Measurements from ENCODE around the gene RTN3.
"Not testable (repeated sequence)": the region's sequence is repeated elsewhere in the genome, so short reads cannot be mapped to it uniquely, and the experiment has no call there.

The RTN3 gene, protein sequence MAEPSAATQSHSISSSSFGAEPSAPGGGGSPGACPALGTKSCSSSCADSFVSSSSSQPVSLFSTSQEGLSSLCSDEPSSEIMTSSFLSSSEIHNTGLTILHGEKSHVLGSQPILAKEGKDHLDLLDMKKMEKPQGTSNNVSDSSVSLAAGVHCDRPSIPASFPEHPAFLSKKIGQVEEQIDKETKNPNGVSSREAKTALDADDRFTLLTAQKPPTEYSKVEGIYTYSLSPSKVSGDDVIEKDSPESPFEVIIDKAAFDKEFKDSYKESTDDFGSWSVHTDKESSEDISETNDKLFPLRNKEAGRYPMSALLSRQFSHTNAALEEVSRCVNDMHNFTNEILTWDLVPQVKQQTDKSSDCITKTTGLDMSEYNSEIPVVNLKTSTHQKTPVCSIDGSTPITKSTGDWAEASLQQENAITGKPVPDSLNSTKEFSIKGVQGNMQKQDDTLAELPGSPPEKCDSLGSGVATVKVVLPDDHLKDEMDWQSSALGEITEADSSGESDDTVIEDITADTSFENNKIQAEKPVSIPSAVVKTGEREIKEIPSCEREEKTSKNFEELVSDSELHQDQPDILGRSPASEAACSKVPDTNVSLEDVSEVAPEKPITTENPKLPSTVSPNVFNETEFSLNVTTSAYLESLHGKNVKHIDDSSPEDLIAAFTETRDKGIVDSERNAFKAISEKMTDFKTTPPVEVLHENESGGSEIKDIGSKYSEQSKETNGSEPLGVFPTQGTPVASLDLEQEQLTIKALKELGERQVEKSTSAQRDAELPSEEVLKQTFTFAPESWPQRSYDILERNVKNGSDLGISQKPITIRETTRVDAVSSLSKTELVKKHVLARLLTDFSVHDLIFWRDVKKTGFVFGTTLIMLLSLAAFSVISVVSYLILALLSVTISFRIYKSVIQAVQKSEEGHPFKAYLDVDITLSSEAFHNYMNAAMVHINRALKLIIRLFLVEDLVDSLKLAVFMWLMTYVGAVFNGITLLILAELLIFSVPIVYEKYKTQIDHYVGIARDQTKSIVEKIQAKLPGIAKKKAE

DNA sequence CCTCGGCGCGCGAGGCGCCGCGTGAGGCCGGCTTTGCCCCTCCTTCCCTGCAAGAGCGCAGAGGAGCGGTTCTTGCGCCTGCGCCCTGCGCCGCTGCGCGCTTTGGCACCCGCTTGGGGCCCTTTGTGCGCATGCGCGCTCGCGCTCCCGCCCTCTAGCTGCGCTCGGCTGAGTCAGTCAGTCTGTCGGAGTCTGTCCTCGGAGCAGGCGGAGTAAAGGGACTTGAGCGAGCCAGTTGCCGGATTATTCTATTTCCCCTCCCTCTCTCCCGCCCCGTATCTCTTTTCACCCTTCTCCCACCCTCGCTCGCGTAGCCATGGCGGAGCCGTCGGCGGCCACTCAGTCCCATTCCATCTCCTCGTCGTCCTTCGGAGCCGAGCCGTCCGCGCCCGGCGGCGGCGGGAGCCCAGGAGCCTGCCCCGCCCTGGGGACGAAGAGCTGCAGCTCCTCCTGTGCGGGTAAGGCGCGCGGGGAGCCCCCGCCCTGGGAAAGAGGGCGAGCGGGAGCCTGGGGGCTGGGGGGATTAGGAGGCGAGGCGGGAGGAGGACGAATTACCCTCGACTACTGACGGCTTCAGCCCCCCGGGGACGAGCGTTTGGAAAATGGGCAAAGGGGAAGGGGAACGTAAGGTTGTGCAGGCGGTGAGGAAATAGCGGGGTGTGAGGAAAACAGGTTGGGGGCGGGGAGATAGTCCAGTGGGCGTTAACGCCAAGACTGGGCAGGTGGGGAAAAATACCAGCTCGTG, at the start of gene RTN3:
Gene RTN3 (plus strand): TSS at position 180 of the 745 bp plus-strand sequence. CDS start 137 bp downstream, at position 317.
- DNase-seq, result peak; percentile 97

DNA sequence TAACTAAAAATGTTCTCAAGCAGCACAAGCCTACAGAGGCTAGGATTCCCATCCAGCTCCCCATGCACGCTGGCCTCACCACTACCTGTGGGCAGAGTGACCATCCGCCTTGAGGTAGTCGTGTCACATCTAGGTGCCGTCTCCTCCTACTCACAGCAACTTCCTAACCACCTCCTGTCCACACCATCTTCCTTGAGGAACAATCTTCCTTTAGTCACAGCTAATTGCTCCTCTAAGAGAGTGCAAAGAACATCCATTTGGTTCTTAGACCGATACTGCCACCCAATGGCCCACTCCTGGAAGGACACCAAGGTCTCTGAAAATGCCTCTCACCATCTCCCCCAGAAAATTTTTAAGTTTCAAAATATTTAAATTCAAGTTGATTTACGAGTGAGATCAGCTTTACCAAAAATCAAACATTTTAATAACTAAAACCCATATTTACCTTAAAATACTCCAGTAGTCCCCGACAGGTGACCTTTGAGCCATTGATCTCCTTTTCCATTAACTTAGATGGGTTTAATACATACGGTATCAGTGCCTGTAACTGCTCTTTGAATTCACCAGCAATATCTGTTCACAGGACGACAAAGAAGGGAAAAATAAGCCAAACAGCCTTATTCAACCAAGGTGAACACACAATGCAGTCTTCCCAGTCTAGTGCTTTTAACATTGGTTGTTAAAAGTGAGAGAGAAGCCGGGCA, 45.4 kb upstream of the RTN3 start:
- peak; percentile 30 for DNase-seq

DNA sequence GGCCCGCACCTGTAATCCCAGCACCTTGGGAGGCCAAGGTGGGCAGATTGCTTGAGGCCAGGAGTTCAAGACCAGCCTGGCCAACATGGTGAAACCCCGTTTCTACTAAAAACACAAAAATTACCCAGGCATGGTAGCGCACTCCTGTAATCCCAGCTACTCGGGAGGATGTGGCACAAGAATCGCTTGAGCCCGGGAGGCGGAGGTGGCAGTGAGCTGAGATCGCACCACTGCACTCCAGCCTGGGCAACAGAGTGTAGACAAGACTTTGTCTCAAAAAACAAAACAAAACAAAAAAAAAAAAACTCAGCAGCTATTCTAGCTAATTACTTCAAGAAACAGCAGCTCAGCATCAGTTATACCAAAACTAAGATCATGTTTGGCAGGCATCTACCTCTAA, 42.9 kb upstream of the RTN3 start:
- DNase-seq, result not testable (repeated sequence)

DNA sequence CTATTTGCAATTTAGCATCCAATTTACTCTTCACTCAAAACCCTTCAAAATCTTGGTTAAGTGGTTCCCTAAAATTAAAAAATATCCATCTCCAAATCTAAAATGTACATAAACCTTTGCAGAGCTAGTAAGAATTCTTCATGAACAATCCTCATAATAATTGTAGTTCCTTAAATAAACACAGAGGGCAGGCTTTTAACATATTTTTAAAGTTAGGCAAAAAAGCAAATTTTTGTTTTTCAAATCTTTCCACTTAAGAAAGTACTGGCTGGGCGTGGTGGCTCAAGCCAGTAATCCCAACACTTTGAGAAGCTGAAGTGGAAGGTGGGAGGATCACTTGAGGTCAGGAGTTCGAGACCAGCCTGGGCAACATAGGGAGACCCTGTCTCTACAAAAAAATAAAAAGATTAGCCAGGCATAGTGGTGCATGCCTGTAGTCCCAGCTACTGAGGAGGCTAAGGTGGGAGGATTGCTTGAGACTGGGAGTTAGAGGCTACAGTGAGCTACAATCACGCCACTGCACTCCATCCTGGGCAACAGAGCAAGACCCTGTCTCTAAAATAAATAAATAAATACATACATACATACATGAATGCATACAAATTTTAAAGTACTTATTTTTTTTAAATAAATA, 42.0 kb upstream of the RTN3 start:
- DNase-seq, result no peak

DNA sequence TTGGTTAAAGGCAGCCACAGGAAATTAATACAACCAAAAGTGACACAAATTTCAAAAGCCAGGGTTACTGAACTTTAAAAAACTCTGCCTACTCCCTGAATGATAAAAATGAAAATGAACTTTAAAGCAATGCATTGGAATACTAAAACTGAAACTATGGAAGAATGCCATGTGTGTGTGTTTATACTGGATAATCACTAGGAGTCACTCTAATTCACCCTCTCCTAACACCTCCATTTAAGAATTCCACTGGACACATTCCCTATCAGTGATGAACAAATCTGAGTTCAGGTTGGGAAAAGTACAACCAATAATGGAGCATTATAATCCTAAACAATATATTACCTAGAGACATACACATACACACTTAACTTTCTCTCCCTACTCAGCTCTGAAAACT, 39.6 kb upstream of the RTN3 start:
- DNase-seq, result no peak

DNA sequence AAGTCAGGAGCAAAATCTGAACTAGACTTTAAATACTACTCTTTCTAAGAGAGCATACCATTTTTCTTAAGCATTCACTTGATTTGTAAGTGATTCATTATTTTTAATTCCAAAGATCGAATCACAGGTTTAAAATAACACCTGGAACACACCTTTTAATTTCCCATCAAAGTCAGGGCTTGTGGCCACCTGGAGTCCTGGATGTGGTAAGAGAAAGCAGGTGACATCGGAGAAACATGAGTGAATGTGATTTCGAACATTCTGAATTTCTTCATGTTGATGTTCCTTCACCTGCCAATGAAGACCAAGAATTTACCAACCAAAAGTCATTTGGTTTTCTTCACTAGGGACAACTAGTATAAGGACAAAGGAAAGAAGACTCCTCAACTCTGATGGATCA, 38.1 kb upstream of the RTN3 start:
- no peak for DNase-seq

DNA sequence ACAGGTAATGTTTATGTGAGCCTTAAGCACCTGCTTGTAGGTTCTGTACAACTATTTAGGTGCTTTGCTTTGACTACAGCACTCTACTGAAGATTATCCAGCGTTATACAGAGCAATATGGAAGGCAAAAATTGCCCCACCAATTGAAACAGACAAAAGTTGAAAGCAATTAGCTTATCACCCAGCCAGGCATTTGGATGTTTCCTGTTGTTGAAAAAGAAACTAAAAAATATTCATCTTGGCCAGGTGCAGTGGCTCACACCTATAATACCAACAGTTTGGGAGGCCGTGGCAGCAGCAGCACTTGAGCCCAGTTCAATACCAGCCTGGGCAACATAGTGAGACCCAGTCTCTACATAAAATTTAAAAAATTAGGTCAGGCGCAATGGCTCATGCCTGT, 28.6 kb upstream of the RTN3 start:
- DNase-seq, result no peak

DNA sequence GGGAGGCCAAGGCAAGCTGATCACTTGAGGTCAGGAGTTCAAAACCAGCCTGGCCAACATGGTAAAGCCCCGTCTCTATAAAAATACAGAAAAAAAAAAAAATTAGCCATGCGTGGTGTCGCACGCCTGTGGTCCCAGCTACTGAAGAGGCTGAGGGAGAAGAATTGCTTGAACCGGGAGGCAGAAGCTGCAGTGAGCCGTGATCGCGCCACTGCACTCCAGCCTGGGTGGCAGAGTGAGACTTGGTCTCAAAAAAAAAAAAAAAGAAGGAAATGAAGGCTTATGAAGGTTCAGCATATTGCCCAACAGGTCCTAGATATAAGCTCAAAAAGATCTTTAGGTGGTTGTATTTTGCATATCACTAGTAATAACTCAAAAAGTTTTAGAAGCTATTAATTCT, 20.3 kb upstream of the RTN3 start:
- no peak for DNase-seq

DNA sequence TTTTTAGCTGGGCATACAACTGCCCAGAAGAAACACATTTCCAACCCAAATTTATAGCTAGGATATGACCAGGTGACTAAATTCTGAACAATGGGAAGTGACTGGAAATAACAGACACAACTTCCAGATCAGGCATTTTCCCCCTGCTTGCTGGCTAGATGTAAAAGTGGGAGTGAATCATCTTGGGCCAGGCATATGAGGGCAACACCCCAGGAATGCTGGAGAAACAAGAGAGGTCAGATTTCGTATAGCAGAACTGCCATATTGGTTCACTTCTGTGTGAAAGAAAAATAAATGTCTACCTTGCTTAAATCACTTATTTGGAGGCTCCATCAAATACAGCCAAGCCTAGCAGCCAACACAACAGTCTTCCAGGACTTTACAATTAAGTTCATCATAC, 17.5 kb upstream of the RTN3 start:
- no peak for DNase-seq

DNA sequence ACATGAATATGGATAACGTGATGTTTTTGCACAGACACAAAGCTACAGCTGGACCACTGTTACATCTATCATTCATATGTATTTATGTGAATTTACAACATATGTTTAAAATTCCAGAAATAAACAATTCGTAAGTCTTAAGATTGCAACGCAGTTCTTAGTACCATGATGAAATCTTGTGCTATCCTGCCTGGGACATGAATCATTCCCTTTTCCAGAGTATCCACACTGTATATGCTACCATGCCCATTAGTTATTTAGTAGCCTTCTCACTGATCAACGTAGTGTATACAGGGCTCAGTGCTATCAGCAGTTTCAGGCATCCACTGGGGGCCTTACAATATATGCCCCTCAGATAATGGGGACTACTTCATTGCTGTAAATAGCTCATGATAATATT, 14.4 kb upstream of the RTN3 start:
- DNase-seq, result no peak

DNA sequence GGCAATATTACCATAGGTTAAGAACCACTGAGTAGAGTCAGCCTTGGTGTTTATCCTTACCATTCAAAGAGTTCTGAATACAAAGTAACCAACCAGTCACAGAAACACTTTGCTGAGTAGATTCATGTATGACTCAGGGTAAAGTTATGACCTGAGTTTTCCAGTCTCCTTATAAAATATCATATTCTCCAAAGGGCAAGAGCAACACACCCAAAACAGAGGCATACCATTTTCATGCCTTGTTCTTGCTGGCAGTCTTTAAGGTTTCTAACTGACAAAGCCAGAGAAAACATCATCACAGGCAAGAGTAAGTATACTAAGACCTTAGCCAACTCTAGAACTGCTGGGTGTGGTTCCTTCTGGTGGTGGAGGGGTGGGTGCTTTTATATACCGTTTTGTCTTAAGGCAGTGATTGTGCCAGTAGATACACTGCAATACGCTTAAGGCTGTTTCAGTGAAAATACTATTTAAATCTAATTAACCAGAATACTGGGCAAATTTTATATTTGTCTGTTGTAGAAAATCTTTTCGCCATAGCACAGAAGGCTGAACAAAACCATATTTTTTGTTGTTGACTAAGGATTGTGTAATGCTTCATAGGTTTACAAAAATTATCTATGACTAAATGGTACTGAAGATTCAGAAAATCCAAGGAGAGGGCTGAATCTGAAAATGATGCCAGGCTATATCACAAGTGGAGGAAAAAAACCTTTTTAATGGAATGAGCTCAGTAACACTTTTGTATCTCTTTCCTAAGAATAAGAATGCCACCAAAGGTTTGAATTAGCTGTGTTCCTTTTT, 13.1 kb upstream of the RTN3 start:
- no peak for DNase-seq

DNA sequence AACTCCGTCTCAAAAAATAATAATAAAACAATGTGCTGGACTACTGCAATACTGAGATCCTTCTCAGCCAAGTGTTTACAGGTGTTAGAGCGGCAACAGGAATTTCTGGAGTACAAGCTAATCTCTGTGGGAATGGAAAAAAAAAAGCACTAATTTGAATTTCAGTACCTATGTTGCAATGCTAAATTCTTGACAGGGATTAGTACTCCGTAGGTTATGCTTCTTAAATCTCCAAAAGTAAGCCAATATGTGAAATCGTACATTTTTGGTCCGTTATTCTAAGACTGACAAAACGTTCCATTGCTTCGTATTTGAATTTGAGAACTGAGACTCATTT, 11.2 kb upstream of the RTN3 start:
- no peak for DNase-seq

DNA sequence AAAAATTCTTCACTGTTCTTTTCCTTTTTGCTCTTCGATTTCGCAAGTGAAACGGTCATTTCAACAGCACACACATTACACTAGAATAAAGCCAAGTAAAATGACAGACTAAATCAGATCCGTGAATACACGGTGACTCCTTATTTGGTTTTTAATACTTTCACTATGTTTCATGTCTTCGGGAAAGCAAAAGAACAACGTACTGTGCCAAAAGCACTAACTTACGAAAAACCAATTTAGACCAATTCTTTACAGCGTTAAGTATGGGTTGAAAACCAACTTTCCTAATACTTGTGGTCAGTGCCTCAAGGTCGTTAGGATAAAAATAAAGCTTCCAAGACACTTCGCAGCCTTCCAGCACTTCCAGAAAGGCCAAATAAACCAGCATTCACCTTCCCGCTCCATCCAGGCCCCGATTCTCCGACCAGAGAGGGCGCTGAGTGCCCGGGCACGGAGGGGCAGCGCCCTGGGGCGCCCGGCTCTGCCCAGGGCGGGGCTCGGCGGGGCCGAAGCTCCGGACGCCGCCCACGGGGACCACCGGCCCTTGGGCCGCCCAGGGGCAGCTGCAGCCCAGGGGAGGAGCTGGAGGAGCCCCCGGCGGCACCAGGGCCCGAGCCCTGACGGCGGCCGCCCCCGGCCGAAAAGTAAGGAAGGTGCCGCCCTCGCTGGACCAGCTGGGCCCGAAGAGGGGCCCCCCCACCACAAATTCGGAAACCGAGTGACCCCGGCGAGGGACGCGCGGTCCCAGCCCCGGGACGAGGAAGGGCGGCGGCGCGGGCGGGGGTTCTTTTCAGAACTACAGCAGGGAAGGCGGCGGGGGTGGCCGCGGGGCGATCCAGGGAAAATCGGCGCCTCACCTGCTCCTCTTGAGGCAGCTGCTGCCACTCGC, 10.6 kb upstream of the RTN3 start:
- DNase-seq, result peak; percentile 64

DNA sequence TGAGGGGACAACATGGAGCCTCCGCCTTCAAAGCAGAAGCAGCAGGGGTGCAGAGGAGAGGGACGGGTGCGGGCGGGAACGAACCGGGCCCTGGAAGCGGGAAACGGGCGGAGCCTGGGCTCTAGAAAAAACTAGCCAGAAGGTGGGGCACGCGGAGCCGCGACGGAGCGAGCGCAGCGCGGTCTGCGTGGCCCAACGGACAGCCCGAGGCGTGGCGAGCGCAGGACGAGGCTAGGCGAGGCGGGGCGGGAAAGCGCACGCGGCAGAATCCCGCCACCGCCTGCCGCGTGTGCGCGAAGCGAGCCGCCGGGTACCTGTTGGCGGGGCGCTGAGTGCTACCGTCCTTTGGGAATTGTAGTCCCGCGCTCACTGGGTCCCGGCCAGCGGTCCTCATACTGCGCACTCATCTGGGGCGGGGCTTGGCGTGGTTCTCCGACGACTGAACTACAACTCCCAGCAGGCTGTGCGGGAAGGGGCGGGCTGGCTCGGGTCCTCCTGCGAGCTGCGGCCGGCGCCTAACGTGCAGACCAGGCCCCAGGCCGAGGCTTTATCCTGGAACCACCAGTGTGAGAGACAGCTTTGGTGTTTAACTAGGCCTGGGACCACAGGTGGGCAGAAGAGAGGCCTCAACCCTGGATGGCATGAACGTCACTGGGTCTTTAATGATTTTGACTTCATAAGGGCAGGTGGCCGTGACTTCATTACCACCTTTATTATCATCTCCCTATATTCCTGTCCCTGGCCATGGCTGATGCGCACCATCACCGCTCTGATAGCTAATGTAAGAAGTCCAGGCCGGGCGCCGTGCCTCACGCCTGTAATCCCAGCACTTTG, 9.8 kb upstream of the RTN3 start, which contains the start of gene ATL3:
Gene ATL3 (minus strand): TSS at position 55 of the 834 bp plus-strand sequence. CDS start 41 bp downstream, at position 14.
- peak; percentile 98 for DNase-seq

DNA sequence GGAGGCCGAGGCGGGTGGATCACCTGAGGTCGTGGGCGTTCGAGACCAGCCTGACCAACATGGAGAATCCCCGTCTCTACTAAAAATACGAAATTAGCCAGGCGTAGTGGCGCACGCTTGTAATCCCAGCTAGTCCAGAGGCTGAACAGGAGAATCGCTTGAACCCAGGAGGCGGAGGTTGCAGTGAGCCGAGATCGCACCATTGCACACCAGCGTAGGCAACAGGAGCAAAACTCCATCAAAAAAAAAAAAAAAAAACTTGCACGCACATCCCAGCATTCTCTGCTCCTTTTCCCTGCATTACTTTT, 9.2 kb upstream of the RTN3 start:
- DNase-seq, result no peak

DNA sequence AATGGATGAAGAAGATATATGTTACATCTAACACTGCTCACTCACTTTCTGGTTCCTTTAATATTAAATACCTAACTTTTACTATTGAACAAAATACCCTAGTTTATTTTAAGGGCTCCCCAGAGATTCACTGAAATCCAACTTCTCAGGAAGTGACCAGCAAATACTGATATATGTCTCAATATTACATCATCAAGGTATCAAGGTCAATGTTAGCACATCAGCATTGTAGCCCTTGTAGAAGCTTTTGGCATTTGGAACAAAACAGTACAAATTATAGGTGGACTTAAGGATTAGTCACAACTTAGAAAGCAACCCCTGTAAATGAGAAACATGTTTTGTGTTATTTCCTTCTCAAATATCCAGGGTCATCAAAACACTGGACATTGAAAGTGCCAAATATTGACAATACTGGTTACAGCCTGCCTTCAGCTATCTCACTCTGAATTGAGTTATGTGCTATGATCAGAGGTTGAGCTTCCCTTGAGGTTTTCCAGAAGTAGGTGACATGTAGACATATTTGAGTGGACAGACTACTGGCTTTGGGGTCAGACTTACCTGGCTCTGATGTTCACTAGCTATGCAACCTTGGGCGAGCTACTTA, 8.3 kb upstream of the RTN3 start:
- DNase-seq, result no peak

DNA sequence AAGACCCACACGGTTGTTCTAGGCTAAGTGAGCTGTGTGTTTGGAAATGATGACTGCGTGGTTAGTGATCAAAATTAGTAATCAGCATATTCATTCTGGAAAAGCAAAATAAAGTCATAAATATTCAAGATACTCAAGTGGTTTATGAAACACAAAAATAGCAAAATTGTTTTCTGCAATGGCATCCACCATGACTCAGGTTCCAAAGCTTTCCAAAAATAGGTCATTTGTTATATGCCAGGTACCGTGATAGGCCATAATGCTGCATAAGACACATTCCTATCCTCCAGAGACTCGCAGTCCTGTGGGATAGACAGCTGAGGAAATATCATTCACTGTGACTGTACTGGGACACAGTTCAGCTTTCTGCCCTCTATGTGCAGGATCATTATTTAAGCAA, 7.7 kb upstream of the RTN3 start:
- DNase-seq, result no peak

DNA sequence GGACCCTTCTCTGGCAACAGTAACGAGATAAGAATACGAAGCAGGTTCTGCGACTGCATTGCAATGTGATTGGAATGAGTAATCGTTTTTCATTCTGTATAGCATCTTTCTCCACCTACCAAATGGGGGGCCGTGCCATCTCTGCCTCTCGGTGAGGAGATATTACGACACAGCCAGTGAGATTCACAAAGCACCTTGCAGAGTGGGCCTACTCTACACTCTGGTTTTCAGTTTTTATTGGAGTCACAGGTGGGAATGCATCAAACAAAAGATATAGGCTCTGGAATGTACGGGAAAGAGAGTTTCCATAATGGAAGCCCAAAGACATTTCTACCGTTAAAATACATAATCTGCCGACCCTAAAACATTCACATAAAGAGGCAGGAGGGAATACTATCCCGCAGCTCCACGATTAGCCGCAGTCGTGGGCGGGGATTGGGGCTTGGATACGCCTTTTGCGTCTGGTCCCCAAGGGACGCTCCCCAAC, 423 bp upstream of the RTN3 start:
- DNase-seq, result peak; percentile 49

Measured in COR-L47 (cell line).